ENCODE data around the gene PIK3R5.

DNA sequence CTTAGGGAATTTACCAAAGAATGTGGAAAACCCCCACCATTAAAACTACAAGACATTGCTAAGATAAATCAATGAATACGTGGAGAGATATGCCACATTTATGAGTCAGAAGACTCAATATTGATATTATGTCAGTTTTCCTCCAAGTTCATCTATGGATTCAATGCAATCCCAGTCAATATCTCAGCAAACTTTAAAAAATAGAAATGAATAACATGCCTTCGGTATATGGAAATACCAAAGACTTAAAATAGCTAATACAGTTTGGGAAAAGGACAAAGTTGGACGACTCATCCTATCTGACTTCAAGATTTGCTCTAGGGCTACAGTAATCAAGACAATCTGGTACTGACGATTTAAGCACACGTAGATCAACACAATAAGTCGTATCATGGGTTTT is 31.2 kb downstream of the PIK3R5 start:
- TF ChIP-seq, protein P1, sequence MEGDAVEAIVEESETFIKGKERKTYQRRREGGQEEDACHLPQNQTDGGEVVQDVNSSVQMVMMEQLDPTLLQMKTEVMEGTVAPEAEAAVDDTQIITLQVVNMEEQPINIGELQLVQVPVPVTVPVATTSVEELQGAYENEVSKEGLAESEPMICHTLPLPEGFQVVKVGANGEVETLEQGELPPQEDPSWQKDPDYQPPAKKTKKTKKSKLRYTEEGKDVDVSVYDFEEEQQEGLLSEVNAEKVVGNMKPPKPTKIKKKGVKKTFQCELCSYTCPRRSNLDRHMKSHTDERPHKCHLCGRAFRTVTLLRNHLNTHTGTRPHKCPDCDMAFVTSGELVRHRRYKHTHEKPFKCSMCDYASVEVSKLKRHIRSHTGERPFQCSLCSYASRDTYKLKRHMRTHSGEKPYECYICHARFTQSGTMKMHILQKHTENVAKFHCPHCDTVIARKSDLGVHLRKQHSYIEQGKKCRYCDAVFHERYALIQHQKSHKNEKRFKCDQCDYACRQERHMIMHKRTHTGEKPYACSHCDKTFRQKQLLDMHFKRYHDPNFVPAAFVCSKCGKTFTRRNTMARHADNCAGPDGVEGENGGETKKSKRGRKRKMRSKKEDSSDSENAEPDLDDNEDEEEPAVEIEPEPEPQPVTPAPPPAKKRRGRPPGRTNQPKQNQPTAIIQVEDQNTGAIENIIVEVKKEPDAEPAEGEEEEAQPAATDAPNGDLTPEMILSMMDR (IDR thresholded peaks at IDR 0.05; ENCODE audit: low read depth, low read length): no peak
- TF ChIP-seq POLR2A (IDR thresholded peaks at IDR 0.05; ENCODE audit: extremely low read depth, insufficient read length) (no peak), MYC (IDR thresholded peaks at IDR 0.05; ENCODE audit: low read depth, low read length) (no peak)
- TF ChIP-seq, protein P2, sequence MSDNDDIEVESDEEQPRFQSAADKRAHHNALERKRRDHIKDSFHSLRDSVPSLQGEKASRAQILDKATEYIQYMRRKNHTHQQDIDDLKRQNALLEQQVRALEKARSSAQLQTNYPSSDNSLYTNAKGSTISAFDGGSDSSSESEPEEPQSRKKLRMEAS (IDR thresholded peaks at IDR 0.05; ENCODE audit: low read depth, low read length): no peak
